VCaP (cell line): ENCODE measurements around the gene NCOA5.

Experiments
- H3K27ac ChIP-seq: fragments of 450-650 bp; 2 replicates; pipeline ENCODE4 v1.5.1; 2017
- CTCF ChIP-seq: fragments of 450-650 bp; conservative IDR thresholded peaks from 2 replicates; pipeline ENCODE4 v1.5.1; 2017; ENCODE audit warnings: mild to moderate bottlenecking, moderate library complexity

NCOA5 gene

GRCh38 chr20:46065006-46065405 lies 24.8 kb downstream of the NCOA5 start:
- TF ChIP-seq CTCF, result no peak
- H3K27ac ChIP-seq, result no peak overlapping the region

- no peak for TF ChIP-seq CTCF
- H3K27ac ChIP-seq, result no peak overlapping the region
Observed at GRCh38 chr20:46063652-46064054, 26.1 kb downstream of the NCOA5 start.

- TF ChIP-seq CTCF, result no peak
- H3K27ac ChIP-seq, result no peak overlapping the region
Observed at GRCh38 chr20:46063151-46063550, 26.6 kb downstream of the NCOA5 start.

DNA sequence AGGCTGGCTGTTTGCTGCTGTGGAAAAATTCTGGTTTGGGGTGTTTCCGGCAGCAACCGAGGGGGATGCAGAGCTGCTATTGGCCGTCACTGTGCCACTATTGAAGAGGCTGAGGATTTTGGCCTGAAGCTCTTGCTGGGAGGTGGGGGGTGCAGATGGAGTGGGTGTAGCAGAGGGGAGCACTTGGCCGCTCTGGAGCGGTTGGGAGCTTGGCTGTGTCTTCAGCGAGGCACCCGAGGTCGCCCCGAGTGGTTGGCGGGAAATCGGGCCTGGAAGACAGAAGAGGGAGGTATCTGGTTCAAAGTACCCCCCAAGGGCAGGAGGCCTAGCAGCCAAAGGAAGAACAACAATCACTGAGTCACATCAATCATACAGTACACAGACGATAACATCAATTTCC lies 27.1 kb downstream of the NCOA5 start:
- TF ChIP-seq CTCF, result no peak
- no peak overlapping the region for H3K27ac ChIP-seq

- no peak for TF ChIP-seq CTCF
- no peak overlapping the region for H3K27ac ChIP-seq
Observed at GRCh38 chr20:46062151-46062550, 27.6 kb downstream of the NCOA5 start.

DNA sequence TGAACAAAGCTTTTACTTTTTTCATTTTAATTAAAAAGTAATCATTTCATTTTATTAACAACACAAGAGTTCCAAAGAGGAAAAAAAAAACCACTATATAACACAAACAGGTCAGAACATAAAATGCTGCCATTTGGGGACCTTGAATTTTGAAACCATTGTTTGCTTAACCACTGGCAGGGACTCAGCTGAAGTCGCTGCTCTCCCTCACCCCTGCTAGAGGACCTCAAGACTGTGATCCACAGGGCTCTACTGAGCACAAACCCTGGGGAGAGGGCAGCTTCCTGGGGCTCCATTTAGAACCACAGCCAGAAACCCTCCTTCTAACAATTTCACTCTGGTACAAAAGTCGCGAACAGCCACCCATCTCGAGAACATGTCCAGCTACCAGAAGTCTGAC lies 28.8 kb downstream of the NCOA5 start:
- no peak overlapping the region for H3K27ac ChIP-seq
- no peak for TF ChIP-seq CTCF

- no peak overlapping the region for H3K27ac ChIP-seq
Observed at GRCh38 chr20:46060301-46060881, 29.4 kb downstream of the NCOA5 start.

More at GRCh38 chr20:46060301-46060881, 29.4 kb downstream of the NCOA5 start:
- TF ChIP-seq CTCF, result no peak
